HuH-7 (cell line): ENCODE results near the gene SMARCC2.

Experiments used
- DNase-seq: peaks from one replicate; pipeline ENCODE4 v3.0.0; 2011; ENCODE audit warnings: low spot score

Gene SMARCC2

DNA sequence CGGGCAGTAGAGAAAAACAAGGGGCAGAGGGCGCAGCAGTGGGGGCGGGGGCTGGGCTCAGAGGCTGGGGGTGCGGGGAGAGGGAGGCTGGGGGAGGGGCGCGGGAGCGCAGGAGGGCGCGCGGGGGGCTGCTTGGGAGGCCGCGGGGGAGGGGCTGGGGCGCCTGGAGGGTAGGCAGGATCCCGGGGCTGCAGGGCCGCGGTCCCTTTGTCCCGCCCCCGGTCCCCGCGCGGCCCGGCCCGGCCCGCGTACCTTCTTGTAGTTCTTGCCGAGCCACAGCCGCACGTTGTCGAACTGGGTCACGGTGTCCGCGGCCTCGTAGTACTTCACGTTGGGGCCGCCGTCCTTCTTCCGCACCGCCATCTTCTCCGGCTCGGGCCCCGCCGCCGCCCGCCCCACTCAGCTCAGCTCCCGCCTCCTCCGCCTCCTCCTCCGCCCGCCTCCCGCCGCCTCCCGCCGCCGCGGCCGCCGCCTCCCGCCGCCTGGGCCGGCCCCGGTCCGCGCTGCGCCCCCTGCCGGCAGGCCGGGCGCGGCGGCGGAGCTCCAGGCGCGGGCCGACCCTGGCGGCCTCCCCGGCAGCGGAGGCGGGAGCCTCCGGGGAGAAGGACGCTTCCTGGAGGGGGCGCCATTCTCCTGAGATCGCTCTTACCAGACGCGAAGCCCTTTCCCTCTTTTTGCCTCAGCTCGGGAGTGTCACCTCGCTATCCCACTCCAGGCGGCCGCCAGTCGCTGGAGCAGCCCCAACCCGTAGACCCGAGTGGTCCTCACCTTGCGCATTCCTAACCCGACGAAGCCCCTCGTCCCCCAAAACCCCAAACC, at the start of gene SMARCC2:
TSS of gene SMARCC2 (minus strand) at position 385 of the 819 bp plus-strand sequence. CDS start at position 363, 22 bp downstream.
- DNase-seq = peak; percentile 85

DNA sequence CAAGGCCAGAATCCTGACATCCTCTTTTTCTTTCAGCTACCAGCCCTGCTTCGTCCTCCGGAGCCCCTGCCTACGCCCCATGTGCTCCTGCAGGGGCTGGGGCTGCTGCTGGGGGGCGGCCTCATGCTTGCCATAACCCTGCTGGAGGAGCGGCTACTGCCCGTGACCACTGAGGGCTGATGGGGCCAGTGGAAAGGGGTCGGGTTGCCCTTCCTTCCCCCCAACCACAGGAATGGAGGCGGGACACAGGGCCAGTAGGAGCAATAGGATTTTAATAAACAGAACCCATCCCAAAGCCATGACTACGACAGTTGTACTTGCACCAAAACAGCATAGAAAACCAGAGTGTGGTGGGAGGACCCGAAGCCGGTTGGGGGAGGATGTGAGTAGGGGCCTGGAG, 48.3 kb upstream of the SMARCC2 start:
- DNase-seq = no peak

DNA sequence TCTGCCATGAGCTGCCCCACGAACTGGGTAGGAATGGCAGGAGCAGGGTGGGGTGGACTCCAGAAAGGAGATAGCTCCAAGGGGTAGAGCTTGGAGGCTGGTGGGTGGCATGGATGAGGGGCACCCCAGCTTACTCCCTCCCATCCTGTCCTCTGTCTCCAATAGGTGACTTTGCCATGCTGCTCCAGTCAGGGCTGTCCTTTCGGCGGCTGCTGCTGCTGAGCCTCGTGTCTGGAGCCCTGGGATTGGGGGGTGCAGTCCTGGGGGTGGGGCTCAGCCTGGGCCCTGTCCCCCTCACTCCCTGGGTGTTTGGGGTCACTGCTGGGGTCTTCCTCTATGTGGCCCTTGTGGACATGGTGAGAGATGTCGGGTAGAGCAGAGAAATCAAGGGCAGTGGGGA, 47.7 kb upstream of the SMARCC2 start:
- DNase-seq = no peak

DNA sequence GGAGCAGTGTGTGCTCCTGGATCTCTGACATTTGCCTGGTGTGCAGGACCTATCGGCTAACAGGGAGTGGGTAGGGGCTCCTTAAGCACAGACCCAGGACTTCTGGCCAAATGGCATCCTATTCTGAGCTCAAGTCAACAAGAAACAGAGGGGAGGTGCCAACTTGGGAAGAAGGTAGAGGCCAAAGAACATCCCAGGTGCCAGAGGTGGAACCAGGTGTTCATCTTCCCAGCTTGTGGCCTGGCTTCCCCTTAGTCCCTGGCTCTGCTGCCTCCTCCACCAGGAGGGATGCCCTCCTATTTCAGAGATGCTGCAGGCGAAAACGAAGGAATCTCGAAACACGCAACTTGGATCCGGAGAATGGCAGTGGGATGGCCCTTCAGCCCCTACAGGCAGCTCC, 46.8 kb upstream of the SMARCC2 start:
- DNase-seq = no peak

DNA sequence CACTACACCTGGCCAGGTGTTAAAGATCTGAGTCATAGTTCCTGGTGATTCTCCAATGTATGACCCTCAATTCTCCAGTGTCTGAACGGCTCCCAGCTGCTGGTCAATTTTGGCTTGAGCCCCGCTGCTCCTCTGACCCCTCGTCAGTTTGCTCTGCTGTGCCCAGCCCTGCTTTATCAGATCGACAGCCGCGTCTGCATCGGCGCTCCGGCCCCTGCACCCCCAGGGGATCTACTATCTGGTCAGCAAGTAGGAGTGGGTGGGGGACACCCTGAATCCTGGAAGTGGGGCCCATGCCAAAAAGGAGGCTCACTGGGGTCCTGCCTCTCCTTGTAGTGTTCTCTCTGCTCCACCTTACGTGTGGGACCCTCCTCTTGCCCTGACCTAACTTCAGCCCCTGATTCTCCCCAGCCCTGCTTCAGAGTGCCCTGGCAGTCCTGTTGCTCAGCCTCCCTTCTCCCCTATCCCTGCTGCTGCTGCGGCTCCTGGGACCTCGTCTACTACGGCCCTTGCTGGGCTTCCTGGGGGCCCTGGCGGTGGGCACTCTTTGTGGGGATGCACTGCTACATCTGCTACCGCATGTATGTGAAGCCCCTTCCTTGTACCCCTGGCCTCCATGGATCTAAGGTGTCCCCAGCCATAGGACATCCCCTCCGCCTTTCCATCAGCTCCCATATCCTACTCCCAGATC, 45.6 kb upstream of the SMARCC2 start:
- DNase-seq = no peak

DNA sequence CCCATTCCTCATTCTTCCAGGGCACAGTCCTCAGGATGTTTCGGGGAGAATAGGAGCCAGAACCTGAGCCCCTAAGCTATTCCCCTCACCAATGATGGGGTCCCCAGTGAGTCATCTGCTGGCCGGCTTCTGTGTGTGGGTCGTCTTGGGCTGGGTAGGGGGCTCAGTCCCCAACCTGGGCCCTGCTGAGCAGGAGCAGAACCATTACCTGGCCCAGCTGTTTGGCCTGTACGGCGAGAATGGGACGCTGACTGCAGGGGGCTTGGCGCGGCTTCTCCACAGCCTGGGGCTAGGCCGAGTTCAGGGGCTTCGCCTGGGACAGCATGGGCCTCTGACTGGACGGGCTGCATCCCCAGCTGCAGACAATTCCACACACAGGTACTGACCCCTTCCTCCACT, 41.9 kb upstream of the SMARCC2 start:
- DNase-seq = no peak

DNA sequence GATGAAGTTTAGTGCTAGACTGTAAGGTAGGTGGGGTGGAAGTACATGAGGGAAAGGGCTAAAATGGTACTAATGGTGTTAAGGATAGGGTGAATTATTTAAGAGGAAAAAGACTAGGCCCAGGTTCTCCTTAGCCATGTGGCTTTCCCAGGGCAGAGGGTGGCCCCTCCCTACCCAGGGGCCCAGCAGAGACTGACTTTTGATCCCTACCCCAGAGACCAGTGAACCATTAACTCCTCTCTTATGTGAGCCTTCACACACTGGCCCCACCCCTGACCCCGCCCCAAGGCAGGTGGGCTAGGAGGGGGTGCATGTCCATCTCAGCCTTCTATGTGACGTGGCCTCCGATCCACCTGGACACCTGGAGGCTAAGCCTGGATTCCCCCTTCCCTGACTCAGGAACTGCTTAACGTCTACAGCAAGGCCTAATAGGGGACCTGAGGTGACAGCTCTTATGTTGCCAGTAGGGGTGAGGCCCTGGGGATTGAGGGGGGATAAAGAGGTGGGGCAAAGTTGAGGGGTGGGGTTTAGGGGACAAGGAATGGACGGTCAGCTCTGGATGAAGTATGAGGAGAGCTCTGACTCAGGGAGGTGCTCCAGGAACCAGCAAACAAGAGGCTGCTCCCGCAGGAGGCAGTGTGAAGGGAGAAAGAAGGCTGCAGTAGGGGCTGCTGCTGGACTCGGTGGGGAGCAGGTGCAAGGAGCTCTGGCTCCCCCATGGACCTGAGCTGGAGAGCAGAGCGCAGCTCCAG, 41.3 kb upstream of the SMARCC2 start:
- peak; percentile 96 for DNase-seq

DNA sequence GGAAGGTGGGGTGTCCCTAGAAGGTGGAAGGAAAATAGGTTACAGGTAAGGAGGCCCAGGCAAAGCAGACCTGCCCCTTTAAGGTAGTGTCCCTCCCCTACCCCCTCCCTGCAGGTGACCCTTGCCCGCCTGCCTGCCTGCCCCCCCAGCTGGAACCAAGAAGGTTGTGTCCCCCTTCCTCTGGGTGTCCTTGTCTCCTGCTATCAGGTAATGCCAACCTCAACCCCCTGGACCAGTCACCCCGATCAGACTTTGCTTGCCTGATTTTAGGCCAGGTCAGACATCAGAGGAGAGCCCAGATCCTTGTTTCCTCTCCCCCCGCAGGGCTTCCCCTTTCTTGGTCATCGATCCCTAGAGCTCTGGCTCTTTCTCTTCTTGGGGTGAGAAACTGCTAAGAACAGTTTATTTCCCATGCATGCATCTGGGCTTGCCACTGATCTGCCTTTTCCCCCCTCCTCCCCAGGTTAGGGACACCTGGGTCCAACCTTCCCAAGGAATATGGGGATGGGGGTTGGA, 40.7 kb upstream of the SMARCC2 start, which contains the start of gene SLC39A5:
TSS of gene SLC39A5 (plus strand) at position 136 of the 516 bp plus-strand sequence. CDS start 1,224 bp downstream, outside the sequence.
- DNase-seq = no peak

DNA sequence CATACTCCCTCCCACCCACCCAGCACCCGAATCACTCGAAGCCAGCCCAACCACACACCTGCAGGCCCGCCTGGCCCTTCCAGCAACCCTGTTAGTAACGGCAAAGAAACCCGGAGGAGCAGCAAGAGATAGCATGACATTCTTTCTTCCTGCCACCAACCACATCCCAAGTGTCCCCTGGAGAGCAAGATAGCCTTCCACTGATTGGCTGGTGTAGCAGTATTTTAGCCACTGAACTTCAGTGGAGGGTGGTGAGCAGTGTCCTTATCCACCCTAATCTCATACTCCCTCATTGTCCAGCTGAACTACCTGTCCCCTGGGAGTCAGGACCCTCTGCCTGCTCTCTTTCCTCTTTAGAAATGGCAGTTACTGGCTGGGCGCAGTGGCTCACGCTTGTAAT, 39.8 kb upstream of the SMARCC2 start:
- no peak for DNase-seq

DNA sequence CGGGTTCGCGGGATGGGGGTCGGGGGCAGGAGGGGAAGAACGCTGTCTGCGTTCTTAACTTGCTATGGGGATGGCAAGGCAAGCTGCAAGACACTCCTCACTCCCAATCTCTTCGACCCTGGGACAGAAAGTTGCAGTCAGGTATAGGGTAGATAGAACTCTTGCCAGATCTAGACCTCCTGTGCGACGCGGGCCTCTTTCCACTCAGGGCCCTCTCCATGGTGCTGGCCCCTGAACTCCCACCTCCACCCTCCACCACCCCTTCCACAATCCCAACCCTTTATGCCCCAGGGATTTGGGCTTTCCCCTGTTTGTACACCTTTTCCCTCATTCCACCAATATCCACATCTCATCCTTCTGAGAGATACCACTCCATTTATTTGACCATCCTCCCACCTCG, 35.7 kb upstream of the SMARCC2 start:
- no peak for DNase-seq

DNA sequence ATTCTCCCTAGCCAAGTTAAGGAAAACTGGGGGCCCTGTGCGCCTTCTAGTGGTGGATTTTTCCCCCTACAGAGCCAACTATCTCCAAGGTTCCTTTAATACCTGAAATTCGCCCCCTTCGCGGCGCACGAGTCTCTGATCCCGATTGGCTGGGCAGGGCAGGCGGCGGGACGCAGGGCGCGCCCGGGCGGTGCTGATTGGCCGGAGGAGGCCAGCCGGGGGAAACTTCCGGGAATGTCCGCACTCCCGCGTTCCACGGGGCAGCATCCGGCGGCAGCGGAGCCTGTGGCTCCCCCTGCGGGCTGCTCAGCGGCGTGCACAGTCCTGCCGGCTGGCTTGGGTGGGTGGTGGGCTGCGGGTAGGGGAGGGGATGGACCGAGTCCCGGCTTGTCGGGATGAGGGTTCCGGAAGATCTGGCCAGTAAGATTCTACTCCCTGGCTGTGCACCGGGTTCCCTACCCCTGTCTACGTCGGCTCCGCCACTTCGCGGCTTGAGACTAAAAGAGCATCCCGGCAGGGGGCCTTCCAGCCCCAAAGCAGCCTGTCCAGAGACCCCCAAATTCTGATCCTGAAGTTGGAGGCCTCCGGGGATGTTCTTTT, 34.9 kb upstream of the SMARCC2 start, which contains the start of gene NABP2:
TSS of gene NABP2 (plus strand) at position 241 of the 600 bp plus-strand sequence. CDS start 515 bp downstream, outside the sequence.
- DNase-seq = peak; percentile 100

DNA sequence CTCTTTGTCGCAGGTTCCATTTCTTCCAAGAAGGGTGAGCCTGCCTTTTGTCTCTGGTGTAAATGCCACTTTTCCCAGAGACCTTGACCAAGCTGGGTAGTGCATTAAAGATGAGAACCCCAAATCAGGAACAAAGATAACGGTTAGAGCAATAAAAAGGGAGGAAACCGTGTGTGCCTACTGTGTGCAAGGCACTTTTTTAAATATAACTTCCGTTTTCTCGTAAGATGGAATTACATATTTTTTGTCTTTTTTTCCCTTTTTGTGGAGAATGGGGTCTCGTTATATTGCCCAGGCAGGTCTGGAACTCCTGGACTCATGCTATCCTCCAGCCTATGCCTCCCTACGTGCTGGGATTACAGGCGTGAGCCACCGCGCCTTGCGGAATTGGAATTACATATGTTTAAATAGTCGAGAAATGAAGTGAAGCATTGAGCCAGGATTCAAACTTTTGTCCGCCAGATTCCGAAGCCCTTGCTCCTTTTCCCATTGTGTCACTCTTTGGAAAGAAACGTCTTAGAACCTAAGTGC, 34.4 kb upstream of the SMARCC2 start:
- DNase-seq = no peak

DNA sequence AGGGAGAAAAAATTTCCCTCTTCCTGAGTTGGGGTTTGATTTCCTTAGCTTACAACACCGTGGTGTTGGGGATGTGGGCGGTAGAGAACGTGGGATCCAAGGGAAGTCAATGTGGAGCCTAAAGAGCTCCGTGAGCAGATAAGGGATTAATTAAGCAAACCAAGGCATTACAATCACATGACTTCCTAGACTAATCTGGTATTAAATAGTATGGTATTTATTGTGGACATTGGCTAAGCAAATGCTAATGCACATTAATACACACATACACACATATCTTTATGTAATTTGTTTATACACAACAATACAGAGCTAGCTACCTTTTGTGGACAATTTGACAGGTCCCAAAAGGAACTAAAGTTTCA, 33.2 kb upstream of the SMARCC2 start:
- DNase-seq = no peak

DNA sequence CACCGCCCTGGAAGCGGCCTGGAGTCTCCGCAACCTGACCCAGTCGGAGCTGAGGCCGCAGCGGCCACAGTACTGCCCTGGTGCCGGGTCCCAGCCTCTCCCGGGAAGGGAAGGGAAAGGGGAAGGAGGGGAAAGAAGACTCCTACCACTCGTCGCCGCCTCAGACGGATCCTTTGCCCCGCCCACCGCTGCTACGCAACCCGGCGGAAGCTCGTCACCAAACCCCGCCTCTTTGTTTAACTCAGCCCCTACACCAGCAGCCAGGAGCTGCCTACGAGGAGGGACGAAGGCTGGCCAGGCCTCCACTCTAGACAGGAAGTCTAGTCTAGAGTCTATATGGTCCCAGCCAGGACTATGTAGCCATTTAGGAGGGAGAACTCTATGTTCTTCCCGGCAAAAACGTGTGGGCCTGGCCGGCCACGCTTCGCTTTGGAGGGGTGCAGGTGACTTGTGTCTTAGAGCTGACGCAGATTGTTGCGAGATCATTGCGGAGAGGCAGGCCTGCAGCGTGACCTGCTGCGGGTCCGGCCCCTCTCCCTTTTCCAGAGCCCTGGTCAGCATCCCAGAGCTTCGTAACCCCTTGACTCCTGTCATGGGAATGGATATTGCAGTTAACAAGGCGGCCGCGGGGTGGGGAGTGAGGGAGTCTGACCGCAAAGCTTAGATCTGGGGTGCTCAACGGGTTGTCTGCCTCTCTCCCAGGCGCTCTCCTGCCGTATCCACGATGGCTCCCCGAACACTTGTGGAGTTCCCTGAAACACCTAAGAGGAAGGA, 32.7 kb upstream of the SMARCC2 start, which contains the start of gene RNF41:
TSS of gene RNF41 (minus strand) at position 166 of the 774 bp plus-strand sequence. CDS start 7,875 bp downstream, outside the sequence.
- DNase-seq = peak; percentile 98

DNA sequence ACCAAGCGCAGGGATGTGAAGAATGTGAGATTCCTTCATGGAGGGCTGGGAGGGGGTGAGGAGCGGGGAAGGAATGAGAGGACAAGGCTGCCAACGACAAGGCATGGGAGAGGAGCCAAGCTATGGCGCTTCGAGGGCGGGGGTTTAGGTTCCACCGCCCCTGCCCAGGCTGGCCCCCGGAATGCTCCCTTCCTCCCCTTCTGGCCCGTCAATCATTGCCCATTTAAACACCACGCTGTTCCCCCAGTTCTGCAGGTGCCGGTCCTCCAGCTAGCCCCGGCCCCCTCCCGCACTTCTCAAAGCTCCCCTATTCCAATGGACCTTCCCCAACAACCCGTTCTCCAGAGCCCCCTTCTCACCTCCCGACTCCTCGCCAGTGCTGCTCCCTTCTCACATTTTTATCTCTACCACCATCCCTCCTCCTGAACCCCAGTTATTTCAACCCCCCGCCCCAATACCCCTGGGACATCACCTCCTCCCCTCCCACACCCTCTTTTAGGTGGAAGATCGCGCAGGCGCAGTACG, 32.0 kb upstream of the SMARCC2 start:
- DNase-seq = no peak

DNA sequence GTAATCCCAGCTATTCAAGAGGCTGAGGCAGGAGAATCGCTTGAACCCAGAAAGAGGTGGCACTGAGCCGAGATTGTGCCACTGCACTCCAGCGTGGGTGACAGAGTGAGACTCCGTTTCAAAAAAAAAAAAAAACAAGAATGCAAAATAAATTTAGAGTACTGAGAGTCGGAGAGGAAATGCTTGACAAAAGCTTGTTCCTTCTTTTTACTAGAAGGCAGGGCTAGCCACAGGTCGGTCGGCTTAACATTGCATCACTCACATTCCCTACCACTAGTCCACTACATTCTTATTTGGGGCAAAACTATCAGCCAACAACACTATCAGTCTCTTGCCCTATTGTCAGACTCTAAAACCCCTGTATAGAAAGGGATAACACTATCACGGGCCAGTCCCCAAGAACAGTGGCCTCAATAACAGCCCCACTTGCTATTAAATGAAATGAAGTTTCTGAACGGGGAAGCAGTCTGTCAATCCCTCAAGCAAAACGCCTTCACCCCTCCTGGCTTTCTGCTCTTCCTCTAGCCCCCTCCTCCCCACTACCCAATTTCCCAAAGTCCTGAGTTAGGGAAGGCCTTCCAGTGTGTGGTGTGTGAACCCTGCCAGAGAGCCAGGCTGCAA, 31.4 kb upstream of the SMARCC2 start:
- DNase-seq = no peak

DNA sequence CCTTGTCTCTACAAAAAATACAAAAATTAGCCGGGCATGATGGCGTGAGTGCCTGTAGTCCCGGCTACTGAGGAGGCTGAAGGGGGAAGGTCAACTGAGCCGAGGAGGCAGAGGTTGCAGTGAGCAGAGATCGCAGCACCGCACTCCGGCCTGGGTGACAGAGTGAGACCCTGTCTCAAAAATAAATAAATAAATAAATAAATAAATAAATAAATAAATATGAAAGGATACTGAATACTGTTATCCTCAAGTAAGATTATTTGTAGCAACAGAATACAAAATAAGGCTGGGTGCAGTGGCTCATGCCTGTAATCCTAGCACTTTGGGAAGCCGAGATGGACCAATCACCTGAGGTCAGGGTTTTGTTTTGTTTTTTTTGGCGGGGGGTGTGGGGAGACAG, 30.6 kb upstream of the SMARCC2 start:
- no peak for DNase-seq

DNA sequence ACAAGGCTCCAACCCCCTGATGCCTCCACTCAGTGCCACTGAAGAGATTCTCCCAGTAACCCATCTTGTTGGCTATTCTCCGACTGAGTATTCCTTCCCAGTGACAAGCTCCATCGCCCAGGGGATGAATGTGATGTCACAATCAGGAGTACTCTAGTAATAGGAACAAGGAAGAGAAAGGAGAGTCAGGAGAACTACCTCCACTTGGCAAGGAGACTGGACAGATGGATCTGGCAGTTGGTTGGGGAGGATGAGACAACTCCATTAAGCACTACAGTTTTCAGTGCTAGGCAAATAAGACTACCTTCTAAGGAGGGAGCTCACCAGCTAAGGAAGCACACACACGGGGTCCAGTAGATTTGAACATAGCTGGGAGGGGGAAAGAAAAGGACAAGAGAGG, 27.2 kb upstream of the SMARCC2 start:
- DNase-seq = no peak

DNA sequence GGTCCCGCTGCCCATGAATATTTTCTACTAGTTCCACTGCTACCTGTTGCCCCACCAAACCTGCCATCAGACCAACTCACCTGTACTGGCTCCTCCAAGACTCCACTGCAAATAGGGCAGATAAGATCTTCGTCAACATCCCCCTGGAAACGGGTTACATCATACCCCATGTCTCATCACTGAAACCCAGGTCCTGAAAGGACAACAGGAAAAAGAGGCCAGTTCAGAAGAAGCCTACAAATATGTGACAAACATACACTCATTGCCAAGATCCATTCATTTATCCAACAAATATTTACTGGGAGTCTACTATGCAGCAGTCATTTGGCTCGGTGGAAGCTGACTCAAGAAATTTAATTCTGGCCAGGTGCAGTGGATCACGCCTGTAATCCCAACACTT, 24.6 kb upstream of the SMARCC2 start:
- no peak for DNase-seq

DNA sequence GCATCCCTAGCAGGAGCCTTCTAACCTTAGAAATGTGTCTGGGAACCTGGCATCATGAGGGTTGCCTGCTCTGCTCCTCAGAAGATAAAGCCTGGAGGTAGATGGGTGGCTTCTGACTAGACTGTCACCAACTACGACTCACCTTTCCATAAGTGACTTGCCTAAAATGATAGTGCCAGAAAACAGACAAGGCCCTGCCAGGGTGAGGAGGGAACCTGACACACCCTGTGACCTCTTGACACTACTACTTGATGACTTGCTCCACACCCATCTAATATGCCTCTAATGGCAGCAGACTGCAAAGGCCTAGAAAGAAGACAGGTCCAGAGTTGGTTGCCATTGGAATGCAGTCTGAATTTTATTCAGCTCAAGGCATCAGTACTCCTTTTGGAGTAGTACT, 23.1 kb upstream of the SMARCC2 start:
- DNase-seq = no peak
